GM12801 (cell line): ENCODE measurements around the gene PTX4.

Experiments used
- TF ChIP-seq, protein P1 (sequence below): IDR thresholded peaks from one replicate; pipeline ENCODE4 v1.5.1; 2011; ENCODE audit warnings: control low read depth; ENCODE audit not compliant: insufficient read length; ENCODE audit errors: extremely low read depth

Gene PTX4

DNA sequence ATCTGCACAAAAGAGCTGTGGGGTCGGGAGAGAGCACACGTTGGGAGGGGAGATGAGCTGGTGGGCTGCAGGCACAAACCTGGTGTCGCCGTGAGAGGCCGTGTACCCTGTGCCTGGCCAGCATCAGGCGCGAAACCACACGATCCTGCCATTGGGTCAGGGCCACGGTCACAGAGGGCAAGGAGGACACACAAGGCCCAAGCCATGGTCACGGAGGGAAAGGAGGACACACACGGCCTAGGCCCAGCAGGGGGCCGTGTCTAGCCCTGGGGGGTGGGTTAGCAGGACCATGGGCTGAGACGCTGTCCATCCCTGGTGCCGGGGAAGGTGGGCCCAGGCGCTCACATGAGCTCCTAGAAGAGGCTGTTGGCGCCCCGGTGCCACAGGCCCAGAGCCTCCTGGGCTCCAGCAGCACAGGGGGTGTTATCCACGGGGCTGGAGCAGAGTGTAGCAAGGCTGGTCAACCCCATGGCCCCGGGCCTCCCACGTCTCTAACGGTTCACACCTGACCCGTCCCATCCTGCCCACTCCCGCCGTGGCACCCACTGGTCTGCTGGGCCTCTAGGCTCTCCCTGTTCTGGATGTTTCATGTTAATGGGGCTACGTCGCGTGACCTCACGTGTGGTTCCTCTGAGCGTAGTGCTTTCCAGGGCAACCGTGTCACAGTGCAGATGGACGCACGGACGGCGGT is 36.9 kb downstream of the PTX4 start:
- TF ChIP-seq, protein P1, sequence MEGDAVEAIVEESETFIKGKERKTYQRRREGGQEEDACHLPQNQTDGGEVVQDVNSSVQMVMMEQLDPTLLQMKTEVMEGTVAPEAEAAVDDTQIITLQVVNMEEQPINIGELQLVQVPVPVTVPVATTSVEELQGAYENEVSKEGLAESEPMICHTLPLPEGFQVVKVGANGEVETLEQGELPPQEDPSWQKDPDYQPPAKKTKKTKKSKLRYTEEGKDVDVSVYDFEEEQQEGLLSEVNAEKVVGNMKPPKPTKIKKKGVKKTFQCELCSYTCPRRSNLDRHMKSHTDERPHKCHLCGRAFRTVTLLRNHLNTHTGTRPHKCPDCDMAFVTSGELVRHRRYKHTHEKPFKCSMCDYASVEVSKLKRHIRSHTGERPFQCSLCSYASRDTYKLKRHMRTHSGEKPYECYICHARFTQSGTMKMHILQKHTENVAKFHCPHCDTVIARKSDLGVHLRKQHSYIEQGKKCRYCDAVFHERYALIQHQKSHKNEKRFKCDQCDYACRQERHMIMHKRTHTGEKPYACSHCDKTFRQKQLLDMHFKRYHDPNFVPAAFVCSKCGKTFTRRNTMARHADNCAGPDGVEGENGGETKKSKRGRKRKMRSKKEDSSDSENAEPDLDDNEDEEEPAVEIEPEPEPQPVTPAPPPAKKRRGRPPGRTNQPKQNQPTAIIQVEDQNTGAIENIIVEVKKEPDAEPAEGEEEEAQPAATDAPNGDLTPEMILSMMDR: no peak

DNA sequence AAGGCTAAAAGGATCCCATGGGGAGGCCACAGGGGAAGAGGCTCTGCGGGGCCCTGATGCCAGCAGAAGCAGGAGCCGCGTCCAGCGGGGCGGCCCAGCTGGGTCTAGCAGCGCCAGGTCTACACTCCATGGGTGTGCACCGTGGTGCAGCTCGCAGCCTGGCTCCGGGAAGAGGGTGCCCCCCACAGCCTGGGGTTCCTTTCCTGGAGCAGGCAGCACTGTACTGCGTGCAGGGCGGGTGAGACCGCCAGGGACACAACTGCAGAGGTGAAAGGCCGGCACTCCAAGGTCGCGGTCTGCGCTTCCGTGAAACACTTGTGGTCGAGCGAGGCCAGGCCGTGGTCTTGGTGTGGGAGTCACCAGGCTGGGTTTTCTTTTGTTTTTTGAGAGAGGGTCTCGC is 37.9 kb downstream of the PTX4 start:
- TF ChIP-seq, protein P1: no peak

DNA sequence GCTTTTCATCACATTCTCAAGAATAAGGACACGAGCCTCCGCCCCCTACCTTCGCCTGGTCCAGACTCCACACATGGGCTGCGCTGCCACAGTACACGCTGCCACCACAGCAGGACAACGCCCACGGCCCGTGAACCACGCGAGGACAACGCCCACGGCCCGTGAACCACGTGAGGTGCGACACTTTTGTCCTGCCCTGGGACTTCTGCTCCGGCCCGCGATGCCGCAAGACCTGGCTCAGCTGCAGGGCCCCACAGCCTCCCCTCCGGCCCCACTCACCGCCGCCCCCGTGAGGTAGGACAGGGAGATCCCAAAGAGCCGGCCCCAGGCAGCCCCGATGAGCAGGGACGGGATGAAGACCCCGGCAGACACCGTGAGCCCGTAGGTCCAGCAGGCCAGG is 38.5 kb downstream of the PTX4 start:
- TF ChIP-seq, protein P1: no peak

DNA sequence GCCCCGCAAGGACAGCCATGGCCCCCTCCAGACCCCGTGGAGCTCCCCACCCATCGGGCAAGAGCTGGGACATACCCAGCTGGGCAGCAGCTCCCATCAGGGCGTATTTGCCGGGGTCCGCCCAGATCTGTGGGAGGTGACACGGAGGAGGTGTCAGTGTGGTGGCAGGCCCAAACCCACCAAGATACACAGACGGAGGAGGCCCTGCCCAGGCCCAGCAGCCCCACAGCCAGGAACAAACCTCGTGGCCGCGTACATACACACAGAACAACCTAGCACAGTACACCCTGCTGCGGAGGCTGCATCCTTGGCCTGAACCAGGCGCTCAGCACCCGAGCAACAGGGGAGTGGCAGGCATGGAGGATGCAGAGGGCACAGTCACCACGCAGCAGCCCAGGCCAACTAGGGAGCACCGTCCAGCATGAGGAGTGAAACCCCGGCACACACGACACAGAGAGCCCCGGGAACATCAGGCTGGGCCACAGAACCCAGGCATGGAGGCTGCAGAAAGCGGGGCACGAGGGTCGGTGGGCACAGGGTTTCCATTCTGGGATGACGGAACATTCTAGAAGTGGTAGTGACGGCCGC is 39.4 kb downstream of the PTX4 start:
- TF ChIP-seq, protein P1: no peak

DNA sequence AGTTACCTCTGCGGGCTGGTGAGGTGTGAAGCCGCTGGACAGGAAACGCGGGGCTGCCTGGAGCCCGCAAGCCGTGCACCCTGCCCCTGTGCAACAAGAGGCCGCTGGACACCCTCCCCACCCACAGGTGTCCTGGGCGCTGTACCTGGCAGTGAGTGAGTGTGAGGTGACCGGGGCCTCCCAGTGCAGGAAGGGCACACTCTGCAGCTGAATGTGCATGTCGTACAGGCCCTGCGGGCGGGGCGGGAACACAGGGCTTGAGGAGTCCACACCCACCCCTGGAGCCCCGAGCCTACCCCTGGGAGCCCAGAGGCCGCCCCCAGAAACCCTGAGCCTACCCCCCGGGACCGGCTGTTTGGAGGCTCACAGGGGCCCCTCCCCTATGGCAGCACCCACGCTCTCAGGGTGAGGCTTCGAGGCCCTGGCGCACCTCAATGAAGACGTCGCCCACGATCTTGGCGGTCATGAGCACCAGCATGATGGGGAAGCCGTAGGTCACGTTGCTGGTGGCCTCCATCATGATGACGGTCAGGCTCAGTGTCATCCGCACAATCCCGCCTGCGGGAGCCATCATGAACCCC is 40.1 kb downstream of the PTX4 start:
- TF ChIP-seq, protein P1: no peak

DNA sequence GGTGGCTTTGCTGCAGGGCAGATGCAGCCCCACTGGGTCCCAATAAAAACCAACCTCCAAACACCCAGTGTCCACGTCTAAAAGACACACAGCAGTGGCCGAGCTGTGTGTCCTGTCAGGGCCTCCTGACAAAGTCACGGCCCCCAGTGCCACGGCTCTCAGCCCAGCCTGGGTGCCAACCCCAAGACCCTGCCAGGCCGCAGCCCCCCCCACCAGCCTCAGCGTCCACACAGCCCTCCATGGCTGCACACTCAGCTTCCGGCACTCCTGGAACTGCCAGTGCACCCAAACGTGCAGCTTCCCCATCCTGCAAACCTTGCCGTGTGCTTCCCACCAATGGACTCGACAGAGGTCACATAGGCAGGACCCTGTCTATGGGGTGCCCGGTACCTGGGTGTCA is 40.8 kb downstream of the PTX4 start:
- TF ChIP-seq, protein P1: no peak

DNA sequence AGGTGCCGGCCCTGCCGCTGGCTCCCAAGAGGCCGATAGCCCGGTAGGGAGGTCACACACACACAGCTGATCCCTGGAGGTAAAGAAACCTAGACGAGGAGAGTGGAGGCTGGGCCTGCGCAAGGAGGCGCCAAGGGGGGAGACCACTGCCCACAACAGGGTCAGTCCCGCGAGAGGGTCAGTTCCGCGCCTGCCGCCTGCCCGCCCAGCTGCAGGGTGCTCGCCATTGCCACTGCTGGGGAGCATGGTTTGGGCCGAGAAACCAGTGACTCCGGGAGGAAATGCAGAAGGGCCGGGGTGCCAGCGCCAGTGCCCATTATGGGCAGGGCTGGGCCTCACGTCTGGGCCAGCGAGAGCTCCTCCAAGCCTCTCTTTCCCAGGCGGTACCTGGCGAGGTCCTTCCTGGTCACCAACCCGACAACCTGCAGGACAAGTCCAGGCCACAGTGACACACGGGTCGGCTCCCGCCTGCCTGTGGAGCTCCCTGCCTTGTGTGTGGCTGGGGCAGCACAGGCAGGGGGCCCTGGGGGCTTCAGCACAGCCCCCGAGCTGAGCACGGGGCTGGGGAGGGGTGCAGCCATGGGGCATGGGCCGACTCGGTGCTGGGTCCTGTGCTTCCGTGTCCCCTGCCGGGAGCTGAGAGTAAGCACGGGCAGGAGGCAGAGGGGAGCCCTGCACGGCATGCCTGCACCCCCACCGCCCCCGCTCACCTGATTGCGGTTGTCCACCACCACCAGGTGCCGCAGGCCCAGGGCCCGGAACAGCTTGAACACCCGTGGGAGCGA is 42.3 kb downstream of the PTX4 start:
- TF ChIP-seq, protein P1: no peak
